Measurements from ENCODE around the gene C10orf62.

DNA sequence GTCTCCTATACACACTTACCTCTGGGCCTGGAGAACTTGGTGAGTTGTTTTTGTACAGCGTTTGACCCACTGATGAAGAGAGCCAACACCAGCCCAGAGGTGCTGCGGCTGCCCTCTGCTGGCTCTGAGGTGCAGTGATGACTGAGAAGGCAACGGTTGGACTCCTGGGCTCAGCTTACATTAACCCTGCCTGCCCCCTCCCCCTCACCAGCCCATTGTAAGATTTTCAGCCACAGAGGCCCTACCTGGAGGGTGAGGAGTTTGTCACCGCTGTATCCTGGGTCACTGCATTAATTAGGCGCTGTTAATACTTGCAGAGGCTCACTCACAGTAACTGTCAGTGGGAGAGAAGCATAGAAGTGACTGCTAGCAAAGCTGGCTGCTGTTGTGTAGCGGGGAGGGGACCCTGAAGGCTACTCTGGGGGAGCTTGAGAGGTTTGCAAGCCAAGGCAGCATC lies 35.9 kb upstream of the C10orf62 start:
- TF ChIP-seq, protein P1, sequence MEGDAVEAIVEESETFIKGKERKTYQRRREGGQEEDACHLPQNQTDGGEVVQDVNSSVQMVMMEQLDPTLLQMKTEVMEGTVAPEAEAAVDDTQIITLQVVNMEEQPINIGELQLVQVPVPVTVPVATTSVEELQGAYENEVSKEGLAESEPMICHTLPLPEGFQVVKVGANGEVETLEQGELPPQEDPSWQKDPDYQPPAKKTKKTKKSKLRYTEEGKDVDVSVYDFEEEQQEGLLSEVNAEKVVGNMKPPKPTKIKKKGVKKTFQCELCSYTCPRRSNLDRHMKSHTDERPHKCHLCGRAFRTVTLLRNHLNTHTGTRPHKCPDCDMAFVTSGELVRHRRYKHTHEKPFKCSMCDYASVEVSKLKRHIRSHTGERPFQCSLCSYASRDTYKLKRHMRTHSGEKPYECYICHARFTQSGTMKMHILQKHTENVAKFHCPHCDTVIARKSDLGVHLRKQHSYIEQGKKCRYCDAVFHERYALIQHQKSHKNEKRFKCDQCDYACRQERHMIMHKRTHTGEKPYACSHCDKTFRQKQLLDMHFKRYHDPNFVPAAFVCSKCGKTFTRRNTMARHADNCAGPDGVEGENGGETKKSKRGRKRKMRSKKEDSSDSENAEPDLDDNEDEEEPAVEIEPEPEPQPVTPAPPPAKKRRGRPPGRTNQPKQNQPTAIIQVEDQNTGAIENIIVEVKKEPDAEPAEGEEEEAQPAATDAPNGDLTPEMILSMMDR (IDR thresholded peaks at IDR 0.05 in 4 of 5, conservative IDR thresholded peaks at IDR 0.05 in 1 of 5): peak; percentile 65 to 86 (median 82)
- TF ChIP-seq POLR2A (IDR thresholded peaks at IDR 0.05): no peak
